HG02588 (cell line): ENCODE results near the gene ACSF2.

Source experiments
- ATAC-seq: cut with Tn5 transposase; IDR thresholded peaks from one replicate; pipeline ENCODE4 v1.9.1; 2021; ENCODE audit warnings: mild to moderate bottlenecking, moderate library complexity; ENCODE audit not compliant: unreplicated experiment

The ACSF2 gene

DNA sequence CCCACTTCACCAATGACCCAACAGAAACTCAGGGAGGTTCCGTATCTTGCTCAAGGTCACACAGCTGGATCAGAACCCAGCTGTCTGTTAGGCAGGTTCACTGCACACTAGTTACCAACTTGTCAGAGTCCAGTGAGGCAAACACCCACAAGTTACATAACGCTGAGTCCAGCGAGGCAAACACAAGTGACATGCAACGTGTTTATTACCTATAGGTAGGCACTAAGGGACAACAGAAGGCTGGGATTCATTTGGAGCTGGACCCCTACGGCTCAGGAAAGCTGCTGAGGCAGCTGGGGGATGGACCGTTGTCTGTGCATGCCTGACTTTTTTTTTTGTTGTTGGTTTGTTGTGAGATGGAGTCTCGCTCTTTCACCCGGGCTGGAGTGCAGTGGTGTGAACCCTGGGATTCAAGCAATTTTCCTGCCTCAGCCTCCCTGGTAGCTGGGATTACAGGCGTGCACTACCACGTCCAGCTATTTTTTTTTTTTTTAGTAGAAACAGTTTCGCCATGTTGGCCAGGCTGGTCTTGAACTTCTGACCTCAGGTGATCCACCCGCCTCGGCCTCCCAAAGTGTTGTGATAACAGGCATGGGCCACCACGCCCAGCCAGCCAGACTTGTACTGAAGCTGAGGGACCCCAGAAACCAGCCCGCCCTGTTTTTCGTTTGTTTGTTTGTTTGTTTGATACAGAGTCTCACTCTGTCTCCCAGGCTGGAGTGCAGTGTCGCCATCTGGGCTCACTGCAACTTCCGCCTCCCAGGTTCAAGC, 50.7 kb downstream of the ACSF2 start:
- ATAC-seq = no peak

DNA sequence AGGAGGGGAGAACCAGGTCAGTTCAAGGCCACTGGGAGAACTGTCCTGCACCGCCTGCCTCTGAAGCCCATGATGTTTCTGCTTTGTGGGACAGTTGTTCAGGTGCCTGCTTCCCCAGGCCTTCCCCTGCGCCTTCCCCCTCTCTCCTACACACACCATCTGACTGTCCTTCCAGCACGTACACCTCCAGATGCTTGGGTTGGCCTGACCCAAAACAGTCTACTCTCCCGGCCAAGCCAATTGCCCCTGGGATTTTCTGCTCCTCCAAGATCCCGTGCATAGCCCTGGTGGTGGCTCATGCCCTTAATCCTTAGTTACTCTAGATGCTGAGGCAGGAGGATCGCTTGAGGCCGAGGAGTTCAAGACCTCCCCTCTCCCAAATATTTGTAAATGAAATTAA, 52.0 kb downstream of the ACSF2 start:
- no peak for ATAC-seq

DNA sequence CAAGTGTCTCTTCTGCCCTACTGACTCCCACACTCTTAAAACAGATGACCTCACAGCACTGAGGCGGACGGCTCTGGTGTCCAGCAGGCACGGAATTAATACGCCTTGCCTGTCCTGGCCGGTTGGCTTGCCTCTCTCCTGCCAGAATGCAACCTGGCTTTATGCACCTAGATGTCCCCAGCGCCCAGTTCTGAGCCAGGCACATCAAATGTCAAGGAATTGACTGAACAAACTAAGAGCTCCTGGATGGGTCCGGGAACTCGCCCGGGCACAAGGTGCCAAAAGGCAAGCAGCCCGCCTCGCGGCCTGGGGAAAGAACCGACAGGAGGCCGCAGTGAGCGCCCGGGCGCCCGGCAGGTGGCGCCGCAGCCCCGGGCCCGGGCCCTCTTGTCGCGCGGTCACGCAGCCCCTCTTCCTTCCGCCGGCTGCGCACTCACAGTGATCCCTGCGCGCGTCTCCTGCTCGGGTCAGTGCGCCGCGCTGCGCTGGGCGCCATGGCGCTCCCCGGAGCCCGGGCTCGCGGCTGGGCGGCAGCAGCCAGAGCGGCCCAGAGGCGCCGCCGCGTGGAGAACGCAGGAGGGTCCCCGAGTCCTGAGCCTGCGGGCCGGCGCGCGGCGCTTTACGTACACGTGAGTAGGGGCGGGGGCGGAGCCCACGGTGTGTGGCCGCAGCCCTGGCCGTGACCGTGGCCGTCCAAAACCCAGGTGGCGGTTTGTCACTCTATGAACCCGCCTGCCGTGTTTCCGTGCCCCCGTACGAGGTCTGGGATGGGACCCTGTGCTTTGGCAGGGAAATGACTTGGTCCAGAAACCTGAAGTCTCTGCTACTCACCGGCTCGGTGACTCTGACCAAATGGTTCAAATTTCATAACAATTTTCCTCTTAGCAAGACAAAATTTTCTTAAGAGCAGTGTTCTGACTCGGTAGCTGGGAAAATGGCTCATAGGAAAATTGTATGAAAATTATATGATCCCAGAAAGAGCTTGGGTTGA, 52.7 kb downstream of the ACSF2 start, which contains the start of gene RSAD1:
TSS of gene RSAD1 (plus strand) at position 470 of the 991 bp plus-strand sequence. CDS start at position 495, 25 bp downstream.
- peak; percentile 89 for ATAC-seq

DNA sequence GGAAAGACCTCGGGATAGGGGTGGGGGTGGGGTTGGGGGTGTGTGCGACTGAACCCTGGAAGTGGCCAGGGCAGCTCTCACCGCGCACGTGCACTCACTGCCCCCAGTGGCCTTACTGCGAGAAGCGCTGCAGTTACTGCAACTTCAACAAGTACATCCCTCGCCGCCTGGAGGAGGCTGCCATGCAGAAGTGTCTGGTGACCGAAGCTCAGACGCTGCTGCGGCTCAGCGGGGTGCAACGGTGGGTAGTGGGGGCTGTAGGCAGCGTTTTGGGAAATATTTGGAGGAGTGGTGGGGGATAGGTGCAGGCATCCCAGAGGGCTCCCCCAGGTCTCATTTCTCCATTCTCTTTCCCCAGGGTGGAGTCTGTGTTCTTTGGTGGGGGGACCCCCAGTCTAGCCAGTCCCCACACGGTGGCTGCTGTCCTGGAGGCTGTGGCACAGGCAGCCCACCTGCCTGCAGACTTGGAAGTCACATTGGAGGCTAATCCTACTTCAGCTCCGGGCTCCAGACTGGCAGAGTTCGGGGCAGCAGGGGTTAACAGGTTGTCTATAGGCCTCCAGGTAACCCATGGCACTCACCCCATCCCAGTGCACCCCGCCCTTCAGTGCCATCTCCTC, 53.6 kb downstream of the ACSF2 start:
- ATAC-seq = no peak

DNA sequence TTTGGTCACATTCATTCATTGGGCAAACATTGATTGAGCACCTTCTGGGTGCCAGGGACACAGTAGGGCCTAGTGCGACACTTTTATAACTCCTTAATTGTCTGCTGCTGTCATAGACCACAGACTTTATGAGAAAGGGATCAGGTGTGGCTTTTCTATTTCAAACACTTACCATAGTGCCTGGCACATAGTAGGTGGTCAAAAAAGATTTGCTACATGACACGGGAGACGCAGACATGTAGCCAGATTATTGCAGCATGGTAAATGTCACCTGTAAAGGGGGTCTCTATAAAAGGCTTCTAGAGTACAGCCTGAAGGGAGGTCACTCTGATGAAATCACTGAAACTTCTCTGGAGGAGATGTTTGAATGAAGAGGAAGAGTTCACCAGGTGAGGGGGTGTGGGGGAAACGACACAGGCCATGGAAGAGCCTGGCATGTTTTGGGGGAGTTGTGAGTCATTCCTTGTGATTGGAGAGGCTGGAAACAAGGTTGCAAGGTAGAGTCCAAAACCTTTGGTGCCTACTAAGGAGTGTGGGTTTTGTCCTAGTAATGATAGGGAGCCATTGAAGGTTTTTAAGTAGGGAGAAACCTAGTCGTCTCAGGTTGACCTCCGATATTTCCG, 54.2 kb downstream of the ACSF2 start:
- no peak for ATAC-seq

DNA sequence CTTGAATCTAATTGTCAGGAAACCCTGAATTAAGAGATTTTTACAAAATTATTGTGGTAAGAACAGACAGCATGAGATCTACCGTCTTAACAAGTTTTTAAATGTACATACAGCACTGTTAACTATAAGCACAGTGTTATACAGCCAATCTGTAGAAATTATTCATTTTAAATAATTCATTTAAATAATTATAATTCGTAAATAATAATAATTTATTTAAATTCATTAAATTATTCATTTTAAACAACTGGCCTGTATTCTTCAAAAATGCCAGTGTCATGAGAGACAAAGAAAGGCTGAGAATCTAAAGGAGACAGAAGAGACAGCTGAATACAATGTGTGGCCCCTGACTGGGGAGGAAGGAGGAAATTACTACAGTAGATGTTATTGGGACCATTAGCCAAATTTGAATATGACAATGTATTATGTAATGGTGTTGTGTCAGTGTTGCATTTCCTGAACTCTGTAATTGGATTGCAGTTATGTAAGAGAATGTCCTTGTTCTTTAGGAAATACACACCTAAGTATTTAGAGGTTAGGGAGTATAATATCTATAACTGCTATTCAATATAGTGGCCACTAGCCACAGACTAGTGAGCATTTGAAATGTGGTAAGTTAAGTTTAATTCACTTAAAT, 55.0 kb downstream of the ACSF2 start:
- ATAC-seq = no peak

DNA sequence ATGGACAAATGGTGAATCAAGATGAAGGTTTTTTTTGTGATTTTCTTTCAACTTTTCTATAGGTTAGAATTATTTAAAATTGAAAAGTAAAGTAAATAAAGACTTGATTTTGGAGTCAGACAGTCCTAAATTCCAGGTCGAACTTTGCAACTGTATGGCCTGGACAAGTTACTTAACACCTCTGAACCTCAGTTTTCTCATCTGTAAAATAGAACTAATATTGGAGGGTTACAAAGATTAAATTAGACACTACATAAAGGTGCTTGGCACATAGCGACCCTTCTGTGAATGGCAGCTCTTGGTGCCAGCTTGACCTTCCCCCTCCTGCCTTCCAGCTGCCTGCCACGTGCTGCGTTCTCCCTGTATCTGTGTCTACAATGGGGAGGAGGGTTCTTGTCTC, 55.6 kb downstream of the ACSF2 start:
- ATAC-seq = no peak

DNA sequence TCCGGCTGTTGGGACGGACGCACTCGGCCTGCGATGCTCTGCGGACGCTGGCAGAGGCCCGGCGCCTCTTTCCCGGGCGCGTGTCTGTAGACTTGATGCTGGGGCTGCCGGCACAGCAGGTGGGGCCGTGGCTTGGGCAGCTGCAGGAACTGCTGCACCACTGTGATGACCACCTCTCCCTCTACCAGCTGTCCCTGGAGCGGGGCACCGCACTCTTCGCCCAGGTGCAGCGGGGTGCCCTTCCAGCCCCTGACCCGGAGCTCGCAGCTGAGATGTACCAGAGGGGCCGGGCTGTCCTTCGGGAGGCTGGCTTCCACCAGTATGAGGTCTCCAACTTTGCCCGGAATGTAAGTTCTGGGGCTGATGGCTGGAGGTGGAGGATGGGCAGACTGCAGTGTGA, 56.1 kb downstream of the ACSF2 start:
- ATAC-seq = no peak

DNA sequence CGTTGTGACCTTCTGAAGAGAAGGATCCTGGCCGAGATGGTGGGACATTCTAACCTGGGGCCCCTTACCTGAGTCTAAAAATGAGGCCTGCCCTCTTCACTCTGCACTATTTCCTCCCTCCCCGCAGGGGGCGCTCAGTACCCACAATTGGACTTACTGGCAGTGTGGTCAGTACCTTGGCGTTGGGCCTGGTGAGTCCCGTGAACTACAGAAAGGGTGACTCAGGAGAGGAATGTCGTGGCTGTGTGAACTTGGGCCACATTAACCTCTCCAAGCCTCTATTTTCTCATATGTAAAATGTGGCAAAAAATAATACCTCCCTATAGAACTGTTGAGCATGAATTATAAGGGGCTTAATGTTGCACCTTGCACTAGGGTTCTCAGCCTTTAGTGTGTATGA, 56.5 kb downstream of the ACSF2 start:
- no peak for ATAC-seq

DNA sequence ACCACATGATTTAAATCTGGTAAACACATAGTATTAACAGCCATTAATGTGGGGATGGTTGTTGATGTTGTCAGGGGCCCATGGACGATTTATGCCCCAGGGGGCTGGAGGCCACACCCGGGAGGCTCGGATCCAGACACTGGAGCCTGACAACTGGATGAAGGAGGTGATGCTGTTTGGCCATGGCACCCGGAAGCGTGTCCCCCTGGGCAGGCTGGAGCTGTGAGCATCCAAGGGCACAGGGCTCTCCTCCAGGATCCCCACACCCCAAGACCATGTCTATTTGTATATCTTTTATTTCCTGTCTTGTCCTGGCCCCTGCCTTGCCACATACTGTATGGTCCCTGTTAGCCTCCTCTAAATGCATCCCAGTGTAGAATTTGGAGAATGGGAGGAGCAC, 57.2 kb downstream of the ACSF2 start:
- no peak for ATAC-seq

DNA sequence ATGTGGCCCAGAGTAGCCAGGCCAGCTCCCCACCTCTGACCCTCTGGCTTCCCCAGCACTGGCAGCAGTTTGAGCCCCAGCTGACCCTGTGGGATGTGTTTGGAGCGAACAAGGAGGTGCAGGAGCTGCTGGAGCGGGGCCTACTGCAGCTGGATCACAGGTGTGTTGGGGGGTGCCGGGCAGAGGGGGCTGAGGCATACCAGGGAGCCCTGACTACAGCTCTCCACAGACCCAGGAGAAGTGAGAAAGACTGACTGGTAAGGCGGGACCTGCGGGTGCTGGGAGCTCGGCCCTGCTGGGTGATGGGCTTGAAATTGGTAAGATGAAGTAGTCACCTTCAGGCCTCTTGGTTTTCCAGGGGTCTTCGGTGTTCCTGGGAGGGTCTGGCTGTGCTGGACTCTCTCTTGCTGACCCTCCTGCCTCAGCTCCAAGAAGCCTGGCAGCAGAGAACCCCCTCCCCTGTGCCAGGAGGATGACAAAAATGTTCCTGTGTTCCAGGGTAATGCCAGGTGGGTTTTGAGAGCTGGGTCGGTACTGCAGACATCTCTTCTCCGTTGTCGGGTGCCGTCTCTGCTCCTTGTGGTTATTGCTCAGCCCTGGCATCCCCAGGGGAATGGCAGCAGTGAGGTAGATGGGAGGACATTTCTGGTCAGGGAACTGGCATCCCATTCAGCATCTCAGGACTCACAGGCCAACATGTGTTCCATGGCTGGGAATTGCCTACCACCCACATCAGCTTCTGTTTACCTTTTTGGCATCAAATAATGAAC, 58.6 kb downstream of the ACSF2 start:
- no peak for ATAC-seq

DNA sequence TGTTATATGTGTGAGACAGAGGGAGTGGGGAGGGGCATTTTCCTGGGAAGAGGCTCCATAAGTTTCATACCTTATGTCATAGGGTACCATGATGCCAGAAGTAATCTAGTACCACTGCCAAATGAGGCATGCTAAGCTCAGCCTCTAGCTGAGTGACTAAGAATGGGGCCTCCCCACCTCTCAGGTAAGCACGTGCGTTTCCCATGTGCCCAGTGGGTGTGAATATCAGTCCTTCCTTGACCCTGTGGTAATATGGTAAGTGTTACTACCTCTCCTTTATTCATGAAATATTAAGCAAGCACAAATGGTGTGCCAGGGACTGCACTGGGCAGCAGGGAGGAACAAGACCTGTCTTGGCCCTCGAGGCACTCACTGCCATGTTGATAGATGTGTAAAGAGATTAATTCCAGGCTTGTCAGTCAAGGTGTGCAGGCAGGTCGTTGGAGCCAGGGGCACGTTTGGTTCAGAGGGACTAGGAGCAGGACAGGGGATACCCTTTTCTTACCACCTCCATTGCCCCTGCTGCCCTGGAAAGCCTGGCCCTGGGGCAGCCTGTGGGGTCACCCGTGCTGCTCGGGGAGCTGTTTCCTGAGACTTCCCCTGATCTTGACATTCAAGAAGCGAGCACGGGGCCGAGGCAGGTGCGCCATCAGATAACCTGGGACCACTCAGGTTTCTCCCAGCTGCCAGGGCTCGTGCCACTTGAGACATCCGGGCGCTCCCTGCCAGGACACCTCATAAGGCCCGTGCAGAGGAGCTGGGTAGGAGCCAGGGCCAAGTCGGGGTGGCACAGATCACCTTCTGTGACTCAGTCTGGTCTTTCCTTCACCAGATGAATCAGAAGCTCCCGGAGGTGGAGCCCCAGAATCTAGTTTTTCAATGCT, 61.4 kb downstream of the ACSF2 start:
- no peak for ATAC-seq

DNA sequence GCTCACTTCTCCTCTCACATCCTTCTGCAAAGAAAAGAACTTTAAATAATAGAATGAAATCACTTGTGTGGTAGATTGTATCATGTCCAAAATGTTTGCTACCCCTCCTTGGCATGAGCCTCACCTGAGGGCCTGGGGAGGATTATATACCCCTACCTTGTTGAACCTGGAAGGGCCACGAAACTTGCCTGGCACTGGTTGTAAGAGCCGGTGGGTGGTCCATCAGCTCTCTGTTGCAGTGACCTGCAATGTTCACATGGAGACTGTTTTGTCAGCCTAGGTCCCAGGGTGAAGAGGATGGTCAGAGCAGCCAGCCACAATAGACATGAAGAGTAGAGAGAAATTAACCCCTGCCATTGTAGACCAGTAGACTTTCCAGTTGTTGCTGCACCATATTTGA, 62.9 kb downstream of the ACSF2 start:
- no peak for ATAC-seq

DNA sequence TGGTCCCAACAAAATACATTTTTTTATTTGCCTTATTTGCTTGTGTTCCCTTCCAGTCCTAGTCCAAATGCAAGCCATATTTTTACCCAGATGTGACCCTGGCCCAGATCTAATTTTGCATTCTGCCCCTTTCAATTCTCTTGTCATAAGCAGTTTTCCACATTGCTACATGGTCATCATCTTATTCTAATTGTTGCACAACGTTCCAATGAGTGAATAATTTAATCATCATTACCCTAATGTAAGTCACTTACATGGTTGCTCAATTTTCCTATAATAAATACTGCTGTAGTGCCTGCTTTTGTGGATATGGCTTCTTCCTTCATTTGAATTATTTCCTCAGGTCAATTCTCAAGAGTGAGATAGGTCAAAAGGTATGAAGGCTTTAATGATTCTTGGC, 65.5 kb downstream of the ACSF2 start:
- ATAC-seq = no peak

DNA sequence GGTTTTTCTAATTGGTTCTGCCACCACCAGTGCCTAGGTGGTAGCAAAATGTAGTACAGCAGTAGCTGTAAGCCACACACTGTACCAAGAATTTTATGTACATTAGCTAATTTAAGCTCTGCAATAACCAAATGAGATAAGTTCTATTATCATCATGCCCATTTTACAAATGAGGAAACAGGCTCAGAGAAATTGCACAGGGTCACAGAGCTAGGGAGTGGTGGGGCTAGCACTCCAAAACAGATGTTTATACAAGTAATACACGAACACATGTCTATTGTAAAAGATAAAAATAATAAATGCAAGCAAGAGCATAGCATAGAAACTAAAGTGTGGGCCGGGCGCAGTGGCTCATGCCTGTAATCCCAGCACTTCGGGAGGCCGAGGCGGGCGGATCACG, 66.2 kb downstream of the ACSF2 start:
- no peak for ATAC-seq

DNA sequence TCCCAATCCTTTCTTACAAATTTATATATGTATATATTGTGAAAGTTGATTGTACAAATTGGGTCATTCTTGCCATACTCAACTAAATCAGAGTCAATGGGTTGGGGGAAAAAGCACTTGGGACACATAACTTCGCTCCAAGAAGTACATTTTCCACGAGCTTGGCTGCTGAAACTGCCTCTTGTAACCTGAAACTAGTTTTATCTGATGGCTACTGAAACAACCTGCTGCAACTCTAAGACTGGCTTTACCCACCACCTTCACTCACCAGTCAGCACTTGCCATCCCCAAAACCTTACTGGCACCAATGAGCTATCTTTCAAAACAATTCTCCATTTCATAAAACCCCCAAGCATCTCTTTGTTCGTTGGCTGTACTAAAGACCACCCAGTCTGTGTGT, 67.7 kb downstream of the ACSF2 start:
- ATAC-seq = no peak

DNA sequence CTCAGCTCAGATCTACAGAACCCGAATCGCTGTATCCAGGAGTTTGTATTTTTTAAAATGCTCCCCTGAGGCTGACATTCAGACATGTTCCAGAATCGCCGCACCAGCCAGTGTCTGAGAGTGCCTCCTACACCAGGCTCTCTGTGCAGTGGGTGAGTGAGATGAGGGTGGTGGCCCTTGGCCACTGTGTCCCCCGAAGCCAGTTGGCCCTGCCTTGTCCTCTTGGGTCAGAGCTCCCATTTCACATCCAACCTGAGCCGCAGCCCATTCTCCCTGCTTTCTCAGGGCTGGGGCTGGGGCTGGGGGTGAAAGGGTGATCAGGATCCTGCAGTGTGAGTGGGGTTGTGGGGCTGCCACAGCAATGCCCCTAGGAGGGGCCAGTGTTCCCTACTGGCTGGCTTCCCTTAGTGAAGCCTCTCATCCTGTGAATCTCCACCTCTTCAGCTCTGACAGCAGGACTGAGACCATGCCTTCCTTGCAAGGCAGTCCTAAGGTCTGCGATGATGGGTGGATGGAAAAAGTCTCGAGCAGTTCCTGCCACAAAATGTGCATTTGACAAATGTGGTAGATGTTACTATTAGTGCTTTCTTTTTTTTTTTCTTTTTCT, 69.3 kb downstream of the ACSF2 start:
- ATAC-seq = no peak

DNA sequence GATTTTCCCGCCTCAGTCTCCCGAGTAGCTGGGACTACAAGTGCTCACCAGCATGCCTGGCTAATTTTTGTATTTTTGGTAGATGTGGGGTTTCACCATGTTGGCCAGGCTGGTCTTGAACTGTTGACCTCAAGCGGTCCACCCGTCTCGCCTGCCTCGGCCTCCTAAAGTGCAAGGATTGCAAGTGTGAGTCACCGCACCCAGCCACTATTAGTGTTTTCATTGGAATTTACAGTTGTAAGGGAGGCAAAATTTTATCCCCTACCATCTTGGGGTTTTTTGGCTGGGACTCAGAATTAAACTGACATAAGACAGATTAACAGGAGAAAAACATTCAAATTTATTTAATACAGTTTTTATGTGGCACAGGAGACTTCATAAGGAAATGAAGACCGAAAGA, 69.9 kb downstream of the ACSF2 start:
- no peak for ATAC-seq
